Retina (tissue), 1 donor: Measurements from ENCODE around the gene HDAC9.
"Not testable (repeated sequence)": the region's sequence is repeated elsewhere in the genome, so short reads cannot be mapped to it uniquely, and the experiment has no call there.

ENCODE experiments used
- DNase-seq: peaks from one replicate; pipeline ENCODE4 v3.0.0-alpha.2; 2016

Gene HDAC9

GRCh38 chr7:18666107-18666728 lies 170.7 kb downstream of the HDAC9 start:
- peak; percentile 67 for DNase-seq

GRCh38 chr7:18667466-18667865 lies 171.9 kb downstream of the HDAC9 start:
- DNase-seq = no peak

- DNase-seq = no peak
Measured at GRCh38 chr7:18671176-18671575, 175.6 kb downstream of the HDAC9 start.

- DNase-seq = no peak
Measured at GRCh38 chr7:18675579-18675978, 180.0 kb downstream of the HDAC9 start.

GRCh38 chr7:18679261-18679660 lies 183.7 kb downstream of the HDAC9 start:
- no peak for DNase-seq

GRCh38 chr7:18680576-18680975 lies 185.0 kb downstream of the HDAC9 start:
- DNase-seq = no peak

- no peak for DNase-seq
Measured at GRCh38 chr7:18684916-18685315, 189.4 kb downstream of the HDAC9 start.

GRCh38 chr7:18685971-18686370 lies 190.4 kb downstream of the HDAC9 start:
- DNase-seq = no peak

GRCh38 chr7:18689551-18689950 lies 194.0 kb downstream of the HDAC9 start:
- no peak for DNase-seq

- no peak for DNase-seq
Measured at GRCh38 chr7:18693406-18693805, 197.9 kb downstream of the HDAC9 start.

GRCh38 chr7:18693816-18694215 lies 198.3 kb downstream of the HDAC9 start:
- no peak for DNase-seq

GRCh38 chr7:18694484-18694883 lies 198.9 kb downstream of the HDAC9 start:
- DNase-seq = no peak

- DNase-seq = no peak
Measured at GRCh38 chr7:18694911-18695310, 199.4 kb downstream of the HDAC9 start.

GRCh38 chr7:18698258-18698734 lies 202.7 kb downstream of the HDAC9 start:
- no peak for DNase-seq

GRCh38 chr7:18700147-18700546 lies 204.6 kb downstream of the HDAC9 start:
- no peak for DNase-seq

GRCh38 chr7:18702071-18702829 lies 206.7 kb downstream of the HDAC9 start:
- DNase-seq = no peak

- no peak for DNase-seq
Measured at GRCh38 chr7:18703685-18704084, 208.1 kb downstream of the HDAC9 start.

- no peak for DNase-seq
Measured at GRCh38 chr7:18706670-18707069, 211.1 kb downstream of the HDAC9 start.

GRCh38 chr7:18708204-18708603 lies 212.7 kb downstream of the HDAC9 start:
- DNase-seq = no peak

GRCh38 chr7:18715988-18716387 lies 220.4 kb downstream of the HDAC9 start:
- no peak for DNase-seq

GRCh38 chr7:18721429-18721828 lies 225.9 kb downstream of the HDAC9 start:
- no peak for DNase-seq

- DNase-seq = no peak
Measured at GRCh38 chr7:18724318-18724717, 228.8 kb downstream of the HDAC9 start.

GRCh38 chr7:18727115-18727870 lies 231.7 kb downstream of the HDAC9 start:
- DNase-seq = no peak

GRCh38 chr7:18736012-18736411 lies 240.5 kb downstream of the HDAC9 start:
- not testable (repeated sequence) for DNase-seq
